SKM-1 treated with dmso at 0.1 percent for 144 hours (cell line): ENCODE data around the gene UPF3A.
A peak's percentile ranks its signal among the peaks of the same experiment; 100 is the strongest.
"Not testable (repeated sequence)": the region's sequence is repeated elsewhere in the genome, so short reads cannot be mapped to it uniquely, and the experiment has no call there.

Experiments
- DNase-seq: peaks from one replicate; lab custom pipeline; 2025; ENCODE audit not compliant: unreplicated experiment; lab: John Stamatoyannopoulos, UW

UPF3A gene

DNA sequence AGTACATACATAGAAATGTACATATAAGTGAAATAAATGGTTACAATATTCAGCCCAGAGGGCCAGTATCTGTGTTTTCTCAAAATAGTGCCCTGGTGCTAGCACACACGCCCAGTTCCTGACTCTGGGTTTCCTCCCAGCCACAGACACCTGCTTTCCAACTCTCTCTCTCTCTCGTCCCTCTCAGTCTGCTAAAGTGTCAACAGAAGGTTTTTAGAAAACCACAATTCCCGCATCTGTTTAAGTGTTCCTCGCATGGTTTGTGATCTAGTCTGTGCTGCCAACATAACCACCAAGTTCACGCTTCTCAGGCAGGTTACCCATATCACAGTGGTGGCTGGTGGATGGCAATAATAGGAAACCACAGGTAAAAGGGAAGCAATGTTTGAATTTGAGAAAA is 17.8 kb upstream of the UPF3A start:
- no peak for DNase-seq

DNA sequence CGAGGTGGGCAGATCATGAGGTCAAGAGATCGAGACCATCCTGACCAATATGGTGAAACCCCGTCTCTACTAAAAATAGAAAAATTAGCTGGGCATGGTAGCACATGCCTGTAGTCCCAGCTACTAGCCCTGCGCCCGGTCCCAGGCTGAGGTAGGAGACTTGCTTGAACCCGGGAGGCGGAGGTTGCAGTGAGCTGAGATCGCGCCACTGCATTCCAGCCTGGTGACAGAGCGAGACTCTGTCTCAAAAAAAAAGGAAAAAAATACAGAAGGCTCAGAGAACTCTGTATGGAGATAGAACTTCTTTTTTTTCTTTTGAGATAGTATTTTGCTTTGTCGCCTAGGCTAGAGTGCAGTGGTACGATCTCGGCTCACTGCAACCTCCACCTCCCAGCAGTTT is 17.1 kb upstream of the UPF3A start:
- not testable (repeated sequence) for DNase-seq

DNA sequence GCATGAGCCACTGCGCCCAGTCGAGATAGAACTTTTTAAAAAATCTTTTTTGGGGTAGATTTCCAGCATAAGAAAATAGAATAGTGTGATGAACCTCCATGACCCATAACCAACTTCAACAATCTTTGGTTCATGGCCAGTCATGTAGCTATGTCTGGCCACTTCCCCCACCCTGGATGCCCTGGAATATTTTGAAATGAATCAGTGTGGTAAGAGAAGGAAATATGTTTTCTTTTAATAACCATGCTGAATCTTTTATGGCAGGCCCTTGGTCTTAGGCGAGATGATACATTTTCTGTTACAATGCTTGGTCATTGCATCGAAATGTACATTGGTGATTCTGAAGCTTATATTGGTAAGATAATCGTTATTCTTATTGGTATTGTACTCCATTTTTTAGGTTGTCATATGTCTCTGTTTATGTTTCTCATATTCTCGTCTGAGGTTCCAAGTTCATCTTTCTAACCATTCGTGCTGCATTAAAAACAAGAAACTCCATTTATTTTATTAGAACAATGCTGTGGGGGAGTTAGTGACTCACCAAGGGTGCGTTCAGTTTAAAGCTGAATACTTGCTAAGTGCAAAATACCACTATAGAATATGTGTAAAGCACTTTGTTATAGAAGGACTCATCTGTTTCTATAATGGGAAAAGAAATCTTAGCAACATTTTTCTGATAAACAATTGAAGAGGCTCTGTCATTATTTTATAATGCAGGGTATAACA is 16.4 kb upstream of the UPF3A start:
- no peak for DNase-seq

DNA sequence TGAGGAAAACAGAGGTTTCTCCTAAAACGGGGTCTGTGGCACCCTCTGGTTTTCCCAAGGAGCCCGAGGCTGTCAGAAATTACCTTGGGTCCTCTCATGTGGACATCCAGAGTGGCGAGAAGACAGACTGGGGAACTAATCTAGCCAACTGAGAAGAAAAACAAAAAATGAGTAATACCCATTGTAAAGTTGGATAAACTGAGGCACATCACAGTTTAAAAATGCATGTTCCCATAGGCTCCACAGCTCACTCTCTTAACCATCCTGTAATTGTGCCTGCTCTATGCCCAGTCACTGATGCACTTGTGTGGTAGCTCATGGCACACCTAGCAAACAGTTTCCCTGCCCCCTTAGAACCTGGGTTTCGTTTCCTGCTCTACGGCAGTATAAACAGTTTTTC is 15.2 kb upstream of the UPF3A start:
- no peak for DNase-seq

DNA sequence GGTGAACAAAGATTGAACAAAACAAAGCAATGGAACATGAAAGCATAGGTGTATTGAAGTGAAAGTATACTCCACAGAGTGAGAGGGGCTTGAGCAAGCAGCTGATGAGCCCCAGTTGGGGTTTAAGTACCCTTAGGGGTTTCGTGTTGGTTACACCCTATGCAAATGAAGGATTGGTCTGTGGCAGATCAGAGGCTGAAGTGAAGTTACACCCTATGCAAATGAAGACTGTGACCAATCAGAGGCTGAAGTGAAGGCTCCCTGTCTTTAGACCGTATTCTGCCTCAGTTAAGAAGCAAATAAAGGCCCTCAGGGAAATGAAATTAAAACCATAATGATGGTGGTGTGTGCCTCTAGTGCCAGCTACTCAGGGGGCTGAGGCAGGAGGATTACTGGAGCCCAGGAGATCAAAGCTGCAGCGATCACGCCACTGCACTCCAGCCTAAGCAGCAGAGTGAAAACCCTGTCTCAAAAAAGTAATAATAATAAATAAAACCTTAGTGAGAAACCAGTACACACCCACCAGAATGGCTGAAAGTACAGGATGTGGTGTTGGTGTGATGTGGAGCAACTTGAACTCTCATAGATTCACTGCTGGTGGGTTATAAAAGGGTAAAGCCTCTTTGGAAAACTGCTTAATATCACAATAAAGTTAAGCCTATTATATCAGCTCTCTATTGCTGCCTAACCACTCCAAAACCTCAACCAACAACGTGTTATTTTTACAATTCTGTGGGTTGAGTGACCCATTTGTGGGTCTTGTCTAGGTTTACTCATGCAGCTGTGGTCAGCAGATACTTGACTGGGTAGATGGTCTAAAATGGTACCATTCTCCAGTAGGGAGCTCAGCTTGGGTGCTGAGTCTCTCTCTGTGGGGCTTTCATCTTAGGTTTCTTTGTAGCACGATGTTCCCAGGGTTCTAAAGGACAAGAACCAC is 12.8 kb upstream of the UPF3A start:
- DNase-seq, result no peak

DNA sequence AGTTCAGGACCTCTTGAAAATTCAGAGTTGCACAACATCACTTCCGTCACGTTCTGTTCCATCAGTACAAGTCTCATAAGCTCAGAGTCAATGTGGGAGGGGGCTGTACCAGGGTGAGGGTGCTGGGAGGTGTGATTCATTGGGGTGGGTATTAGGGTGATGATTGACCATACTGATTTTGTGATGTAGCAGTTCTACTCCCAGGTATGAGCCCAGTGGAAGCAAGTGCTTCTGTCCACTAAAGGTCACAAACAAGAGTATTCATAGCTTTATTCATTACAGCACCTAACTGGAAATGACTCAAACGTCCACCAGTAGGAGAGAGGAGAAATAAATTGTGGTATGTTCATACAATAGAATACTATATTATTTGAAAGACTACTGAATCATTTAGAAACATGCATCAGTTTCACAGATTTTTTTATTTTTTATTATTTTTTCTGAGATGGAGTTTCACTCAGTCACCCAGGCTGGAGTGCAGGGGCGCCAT is 12.1 kb upstream of the UPF3A start:
- no peak for DNase-seq

- no peak for DNase-seq
Measured at GRCh38 chr13:114272977-114273376, 8.4 kb upstream of the UPF3A start.

DNA sequence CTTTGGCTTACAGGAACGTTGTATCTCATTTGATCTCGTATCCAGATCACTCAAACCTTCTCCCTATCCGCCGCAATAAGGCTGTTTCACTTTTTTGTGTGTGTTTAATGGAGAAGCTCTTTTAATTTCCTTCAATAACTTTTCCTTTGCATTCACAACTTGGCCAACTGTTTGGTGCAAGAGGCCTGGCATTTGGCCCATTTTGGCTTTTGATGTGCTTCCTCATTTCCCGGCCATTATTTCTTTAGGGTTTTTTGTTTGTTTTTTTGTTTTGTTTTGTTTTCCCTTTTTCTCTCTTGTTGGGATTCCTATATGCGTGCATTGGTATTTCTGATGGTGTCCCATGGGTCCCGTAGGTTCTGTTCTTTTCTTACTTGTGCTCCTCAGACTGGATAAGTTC is 6.1 kb upstream of the UPF3A start:
- no peak for DNase-seq

GRCh38 chr13:114279146-114279545 is 2.3 kb upstream of the UPF3A start:
- no peak for DNase-seq

GRCh38 chr13:114279758-114280355 is 1.5 kb upstream of the UPF3A start:
- DNase-seq, result no peak

DNA sequence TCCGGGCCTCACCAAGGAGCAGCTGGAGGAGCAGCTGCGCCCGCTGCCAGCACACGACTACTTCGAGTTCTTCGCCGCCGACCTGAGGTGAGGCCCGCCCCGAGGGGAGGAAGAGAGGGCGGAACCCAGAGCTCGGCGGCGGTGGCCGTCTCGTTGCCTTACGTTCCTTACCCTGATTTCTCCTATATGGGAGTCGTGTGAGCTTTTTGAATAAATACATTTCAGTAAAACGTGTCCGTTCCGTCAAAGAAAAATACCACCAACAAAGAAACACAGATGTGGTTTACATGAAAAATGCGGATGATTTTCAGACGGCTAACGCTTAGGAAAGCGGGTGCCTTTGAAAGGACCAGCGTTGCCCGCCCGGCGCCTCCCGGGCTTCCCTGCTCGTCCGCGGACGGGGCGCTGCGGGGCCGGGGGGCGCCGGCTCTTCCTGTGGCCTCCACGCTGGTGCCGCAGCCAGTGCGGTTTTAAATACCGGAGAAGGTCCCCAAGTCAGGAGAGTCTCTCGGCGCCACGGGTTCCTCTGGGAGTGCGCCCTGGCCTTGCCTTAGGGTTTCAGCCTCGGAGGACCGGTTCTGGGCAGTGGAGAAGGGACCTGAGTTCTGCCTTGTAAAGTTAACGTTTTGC is 755 bp downstream of the UPF3A start:
- DNase-seq, result peak; percentile 54

DNA sequence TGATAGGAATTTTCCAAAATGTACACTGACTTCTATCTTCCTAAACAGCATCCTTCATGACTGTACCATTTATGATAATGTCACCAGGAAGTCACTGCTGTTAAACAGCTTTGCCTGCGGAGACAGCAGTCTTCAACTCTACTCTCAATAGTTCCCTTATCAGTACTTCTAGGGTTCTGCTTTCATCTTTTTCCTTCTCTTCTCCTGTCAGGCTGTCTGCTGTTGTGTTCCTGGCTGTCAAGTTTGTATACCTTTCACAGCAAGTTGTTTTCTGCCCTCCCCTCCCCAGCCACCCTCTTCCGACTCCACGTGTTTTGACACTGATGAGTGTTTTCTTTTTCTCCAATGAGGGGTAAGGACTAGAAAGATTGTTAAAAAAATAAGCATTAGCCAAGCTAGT is 2.2 kb downstream of the UPF3A start:
- no peak for DNase-seq

GRCh38 chr13:114284680-114285079 is 3.3 kb downstream of the UPF3A start:
- no peak for DNase-seq

DNA sequence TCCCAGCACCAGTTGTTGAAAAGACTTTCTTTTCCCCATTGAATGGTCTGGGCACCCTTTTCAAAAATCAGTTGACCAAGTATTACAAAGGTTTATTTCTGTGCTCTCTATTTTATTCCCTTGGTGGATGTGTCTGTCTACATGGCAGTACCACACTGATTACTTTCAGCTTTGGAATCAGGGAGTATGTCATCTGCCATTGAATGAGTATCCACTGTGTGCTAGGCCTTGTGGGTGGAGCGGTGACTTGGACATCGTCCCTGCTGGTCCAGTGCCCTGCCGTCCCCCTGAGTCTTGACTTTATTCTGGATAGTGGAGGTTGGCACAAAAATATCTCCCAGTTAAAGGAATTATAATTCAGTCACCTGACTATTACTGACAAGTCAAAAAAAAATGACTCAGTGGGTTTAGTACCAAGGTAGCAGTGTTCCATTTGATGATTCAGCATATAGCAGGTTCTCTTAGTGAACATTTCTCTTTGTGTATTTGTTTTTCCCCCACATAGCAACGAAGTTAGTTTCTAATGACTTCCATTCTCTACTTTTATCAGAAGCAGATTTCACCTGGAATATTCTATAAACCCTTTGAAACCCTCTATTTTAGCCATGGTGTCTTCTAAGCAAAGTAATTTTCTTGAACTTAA is 3.9 kb downstream of the UPF3A start:
- no peak for DNase-seq

DNA sequence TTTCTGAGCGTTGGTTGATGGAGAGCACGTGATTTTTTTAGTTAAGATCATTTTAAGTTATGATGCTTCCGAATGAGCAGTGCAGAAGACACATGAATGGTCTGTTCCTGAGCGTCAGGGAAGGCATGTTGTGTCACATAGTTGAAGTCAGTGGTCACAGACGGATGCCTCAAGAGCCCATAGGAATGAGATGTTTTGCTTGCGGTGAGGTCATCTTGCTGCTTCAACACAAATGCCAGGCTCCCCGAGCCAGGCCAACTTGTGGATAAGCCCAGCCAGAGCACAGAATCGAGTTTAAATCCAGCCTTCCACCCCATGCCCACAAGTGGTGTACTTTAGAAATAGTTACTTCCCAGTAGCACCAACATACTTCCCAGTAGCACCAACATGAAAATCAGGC is 5.4 kb downstream of the UPF3A start:
- DNase-seq, result no peak

DNA sequence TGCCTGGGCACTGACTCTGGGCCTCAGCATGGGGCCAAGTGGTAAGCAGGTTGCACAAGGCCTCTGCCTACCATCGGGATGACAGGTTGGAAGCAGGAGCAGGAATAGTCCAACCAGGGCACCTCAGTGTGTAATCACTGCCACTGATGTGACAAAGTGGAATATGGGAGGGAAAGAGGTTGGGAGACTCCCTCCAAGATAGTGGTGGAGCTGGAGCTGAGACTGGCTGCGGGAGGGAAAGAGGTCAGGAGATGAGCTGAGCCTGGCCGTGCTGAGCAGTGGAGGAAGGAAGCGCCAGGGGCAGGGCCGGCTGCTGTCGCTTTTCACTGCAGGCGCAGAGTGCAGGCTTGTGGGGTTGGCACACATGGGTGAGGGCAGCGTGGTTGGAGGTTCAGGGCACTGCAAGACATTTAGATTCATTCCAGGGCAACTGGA is 6.8 kb downstream of the UPF3A start:
- DNase-seq, result no peak

DNA sequence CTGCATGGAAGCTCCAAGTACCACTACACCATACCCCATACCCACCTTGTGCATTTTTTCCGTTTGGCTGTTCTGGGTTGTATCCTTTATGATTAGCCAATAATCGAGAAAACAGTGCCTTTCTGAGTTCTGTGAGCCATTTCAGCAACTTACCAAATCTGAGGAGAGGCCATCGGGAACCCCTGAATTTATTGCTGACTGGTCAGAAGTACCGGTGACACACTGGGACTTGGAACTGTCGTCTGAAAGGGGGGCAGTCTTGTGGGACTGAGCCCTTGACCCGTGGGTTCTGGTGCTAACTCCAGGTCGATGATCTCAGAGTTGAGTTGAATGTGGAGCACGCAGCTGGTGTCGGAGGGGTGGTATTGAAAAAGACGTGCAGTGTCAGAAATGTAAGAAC is 15.0 kb downstream of the UPF3A start:
- no peak for DNase-seq

- no peak for DNase-seq
Measured at GRCh38 chr13:114296902-114297301, 15.5 kb downstream of the UPF3A start.

GRCh38 chr13:114298866-114299265 is 17.5 kb downstream of the UPF3A start:
- no peak for DNase-seq

DNA sequence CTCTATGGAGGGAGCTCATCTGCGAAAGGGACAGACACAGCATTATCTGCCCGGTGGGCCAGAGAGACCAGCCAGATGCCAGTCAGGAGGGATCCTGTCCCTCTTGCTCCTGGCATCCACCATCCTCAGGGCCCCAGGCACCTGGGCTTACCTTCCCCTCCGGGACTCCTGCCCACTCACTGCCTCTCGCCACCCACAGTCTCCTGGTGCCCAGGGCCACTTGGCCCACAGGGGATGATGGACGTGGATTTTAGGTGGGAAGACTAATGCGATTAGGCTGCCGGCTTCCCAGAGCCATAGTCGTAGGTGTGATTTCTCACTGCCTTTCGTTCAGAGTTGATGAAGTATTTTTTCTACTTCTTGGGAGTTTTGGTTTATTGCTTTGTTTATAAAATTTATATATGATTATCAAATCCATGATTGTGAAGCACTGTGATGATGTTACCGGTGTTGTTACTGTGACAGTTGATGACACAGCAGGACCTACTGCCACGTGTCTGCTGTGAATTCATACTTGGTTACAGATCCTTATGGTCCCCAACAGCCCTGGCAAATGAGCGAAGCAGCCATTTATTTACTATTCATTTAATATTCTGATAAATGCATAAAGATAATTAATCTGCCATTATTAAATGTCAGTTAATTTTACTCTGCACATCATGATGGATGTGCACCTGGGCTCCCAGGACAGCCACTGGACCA is 18.4 kb downstream of the UPF3A start:
- DNase-seq, result no peak
